Measurements from ENCODE around the gene SLC35F3.

Gene SLC35F3

GRCh38 chr1:234294109-234294817 lies 389.8 kb downstream of the SLC35F3 start:
- no peak for TF ChIP-seq RAD21 (IDR thresholded peaks at IDR 0.05; ENCODE audit: low read depth)
- no peak for TF ChIP-seq EGR1 (IDR thresholded peaks at IDR 0.05)
- TF ChIP-seq CEBPB (IDR thresholded peaks at IDR 0.05), result no peak
- TF ChIP-seq TAF1 (IDR thresholded peaks at IDR 0.05; ENCODE audit: low read depth), result no peak
- TF ChIP-seq CREB1 (IDR thresholded peaks at IDR 0.05; ENCODE audit: low read depth), result no peak

DNA sequence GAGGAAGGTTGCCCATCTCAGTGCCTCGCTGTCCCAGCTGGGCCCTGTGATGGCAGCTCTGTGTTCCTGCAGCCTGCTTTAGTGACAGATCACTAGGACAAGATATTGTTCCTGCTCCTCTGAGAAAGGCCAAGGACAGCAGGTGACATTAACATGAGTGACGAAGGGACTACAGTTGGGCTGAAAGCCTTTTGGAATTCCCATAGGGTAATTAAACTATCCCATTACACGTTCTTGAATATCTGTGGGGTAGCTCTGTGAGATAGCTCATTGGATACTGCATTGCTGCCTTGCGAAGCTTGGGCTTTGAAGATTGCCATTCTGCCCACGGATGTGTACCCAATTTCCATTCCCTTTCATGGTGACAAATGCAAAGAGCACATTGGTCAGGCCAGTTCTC lies 390.6 kb downstream of the SLC35F3 start:
- no peak for TF ChIP-seq FOXM1 (IDR thresholded peaks at IDR 0.05; ENCODE audit: borderline replicate concordance, low read depth)
- TF ChIP-seq CREB1 (IDR thresholded peaks at IDR 0.05; ENCODE audit: low read depth), result no peak

- TF ChIP-seq EGR1 (IDR thresholded peaks at IDR 0.05), result no peak
- no peak for TF ChIP-seq FOXM1 (IDR thresholded peaks at IDR 0.05; ENCODE audit: borderline replicate concordance, low read depth)
- TF ChIP-seq TCF12 (IDR thresholded peaks at IDR 0.05; ENCODE audit: low read depth), result no peak
- TF ChIP-seq TEAD4 (IDR thresholded peaks at IDR 0.05), result no peak
These were observed 391.1 kb downstream of the SLC35F3 start for GRCh38 chr1:234295626-234296025.

GRCh38 chr1:234296496-234296895 lies 392.0 kb downstream of the SLC35F3 start:
- no peak for TF ChIP-seq CEBPB (IDR thresholded peaks at IDR 0.05)
- TF ChIP-seq NFIC (IDR thresholded peaks at IDR 0.05), result no peak
- TF ChIP-seq EGR1 (IDR thresholded peaks at IDR 0.05), result no peak
- no peak for TF ChIP-seq YY1 (IDR thresholded peaks at IDR 0.05; ENCODE audit: low read depth)
- no peak for TF ChIP-seq CREB1 (IDR thresholded peaks at IDR 0.05; ENCODE audit: low read depth)
- TF ChIP-seq TCF12 (IDR thresholded peaks at IDR 0.05; ENCODE audit: low read depth), result no peak
- no peak for TF ChIP-seq EP300 (IDR thresholded peaks at IDR 0.05; ENCODE audit: borderline replicate concordance)
- TF ChIP-seq TAF1 (IDR thresholded peaks at IDR 0.05; ENCODE audit: low read depth), result no peak
- no peak for TF ChIP-seq ZBTB7A (IDR thresholded peaks at IDR 0.05; ENCODE audit: low read depth)
- no peak for TF ChIP-seq RAD21 (IDR thresholded peaks at IDR 0.05; ENCODE audit: low read depth)
- no peak for TF ChIP-seq FOXM1 (IDR thresholded peaks at IDR 0.05; ENCODE audit: borderline replicate concordance, low read depth)
- TF ChIP-seq, protein P1, sequence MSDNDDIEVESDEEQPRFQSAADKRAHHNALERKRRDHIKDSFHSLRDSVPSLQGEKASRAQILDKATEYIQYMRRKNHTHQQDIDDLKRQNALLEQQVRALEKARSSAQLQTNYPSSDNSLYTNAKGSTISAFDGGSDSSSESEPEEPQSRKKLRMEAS (IDR thresholded peaks at IDR 0.05), result no peak
- no peak for TF ChIP-seq REST (IDR thresholded peaks at IDR 0.05; ENCODE audit: low read depth)
- no peak for TF ChIP-seq TEAD4 (IDR thresholded peaks at IDR 0.05)
- TF ChIP-seq, protein P2, sequence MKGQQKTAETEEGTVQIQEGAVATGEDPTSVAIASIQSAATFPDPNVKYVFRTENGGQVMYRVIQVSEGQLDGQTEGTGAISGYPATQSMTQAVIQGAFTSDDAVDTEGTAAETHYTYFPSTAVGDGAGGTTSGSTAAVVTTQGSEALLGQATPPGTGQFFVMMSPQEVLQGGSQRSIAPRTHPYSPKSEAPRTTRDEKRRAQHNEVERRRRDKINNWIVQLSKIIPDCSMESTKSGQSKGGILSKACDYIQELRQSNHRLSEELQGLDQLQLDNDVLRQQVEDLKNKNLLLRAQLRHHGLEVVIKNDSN (IDR thresholded peaks at IDR 0.05), result no peak

- TF ChIP-seq YY1 (IDR thresholded peaks at IDR 0.05; ENCODE audit: low read depth) (no peak), ZBTB7A (IDR thresholded peaks at IDR 0.05; ENCODE audit: low read depth) (no peak), CEBPB (IDR thresholded peaks at IDR 0.05) (no peak), TCF12 (IDR thresholded peaks at IDR 0.05; ENCODE audit: low read depth) (no peak), CREB1 (IDR thresholded peaks at IDR 0.05; ENCODE audit: low read depth) (no peak), REST (IDR thresholded peaks at IDR 0.05; ENCODE audit: low read depth) (no peak), TAF1 (IDR thresholded peaks at IDR 0.05; ENCODE audit: low read depth) (no peak), RAD21 (IDR thresholded peaks at IDR 0.05; ENCODE audit: low read depth) (no peak), EP300 (IDR thresholded peaks at IDR 0.05; ENCODE audit: borderline replicate concordance) (no peak)
- TF ChIP-seq, protein P2 (IDR thresholded peaks at IDR 0.05), result no peak
- TF ChIP-seq, protein P1 (IDR thresholded peaks at IDR 0.05), result no peak
These were observed 393.2 kb downstream of the SLC35F3 start for GRCh38 chr1:234297668-234298067.

DNA sequence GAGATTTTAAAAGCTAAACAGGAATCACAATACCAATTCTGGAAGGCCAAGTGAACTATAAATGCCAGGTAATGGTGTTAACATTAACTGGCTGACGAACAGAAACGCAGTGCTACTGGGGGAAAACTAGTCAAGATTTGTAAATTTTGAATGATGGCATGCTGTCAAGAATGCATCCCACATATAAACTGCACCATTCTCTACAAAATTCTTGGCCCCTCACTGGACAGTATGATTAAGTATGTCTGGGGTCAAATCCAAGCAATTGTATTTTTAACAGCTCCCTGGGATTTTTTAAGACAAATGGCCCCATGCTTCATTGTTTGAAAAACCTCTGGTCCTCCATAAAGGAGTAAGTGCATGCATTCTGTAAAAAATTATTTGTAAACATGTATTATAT lies 395.6 kb downstream of the SLC35F3 start:
- no peak for TF ChIP-seq FOXM1 (IDR thresholded peaks at IDR 0.05; ENCODE audit: borderline replicate concordance, low read depth)
- TF ChIP-seq EP300 (IDR thresholded peaks at IDR 0.05; ENCODE audit: borderline replicate concordance), result no peak
- no peak for TF ChIP-seq CEBPB (IDR thresholded peaks at IDR 0.05)
- no peak for TF ChIP-seq NFIC (IDR thresholded peaks at IDR 0.05)
- no peak for TF ChIP-seq CREB1 (IDR thresholded peaks at IDR 0.05; ENCODE audit: low read depth)
- no peak for TF ChIP-seq TCF12 (IDR thresholded peaks at IDR 0.05; ENCODE audit: low read depth)
- TF ChIP-seq REST (IDR thresholded peaks at IDR 0.05; ENCODE audit: low read depth), result no peak
- no peak for TF ChIP-seq YY1 (IDR thresholded peaks at IDR 0.05; ENCODE audit: low read depth)
- TF ChIP-seq, protein P1 (IDR thresholded peaks at IDR 0.05), result no peak
- no peak for TF ChIP-seq EGR1 (IDR thresholded peaks at IDR 0.05)
- TF ChIP-seq ZBTB7A (IDR thresholded peaks at IDR 0.05; ENCODE audit: low read depth), result no peak
- TF ChIP-seq RAD21 (IDR thresholded peaks at IDR 0.05; ENCODE audit: low read depth), result no peak
- no peak for TF ChIP-seq TEAD4 (IDR thresholded peaks at IDR 0.05)

Data from Ishikawa (cell line).